NCI-H1694 treated with DMSO at 0.1 percent for 48 hours (cell line): ENCODE results near the gene USP6NL.

Source experiments
- DNase-seq: peaks from one replicate; lab custom pipeline; 2025; lab: John Stamatoyannopoulos, UW

USP6NL gene

DNA sequence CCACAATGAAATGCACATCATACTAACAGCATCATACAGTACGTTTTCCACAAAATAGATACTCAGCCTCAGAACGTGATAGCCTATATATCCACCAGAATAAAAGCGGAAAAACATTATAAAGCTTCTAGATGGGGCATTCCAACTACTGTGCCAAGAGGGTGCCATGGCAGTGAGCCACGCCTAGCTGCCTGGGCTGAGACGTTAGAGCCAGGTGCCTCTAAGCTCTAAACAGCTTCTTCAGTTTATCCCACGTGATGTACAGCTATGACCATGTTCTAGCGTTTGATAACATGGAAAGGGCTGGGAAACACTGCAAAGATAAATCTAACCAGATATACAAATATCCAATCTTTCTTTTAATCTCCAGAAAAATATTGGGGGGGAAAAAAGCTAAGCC lies 17.8 kb downstream of the USP6NL start:
- no peak for DNase-seq

DNA sequence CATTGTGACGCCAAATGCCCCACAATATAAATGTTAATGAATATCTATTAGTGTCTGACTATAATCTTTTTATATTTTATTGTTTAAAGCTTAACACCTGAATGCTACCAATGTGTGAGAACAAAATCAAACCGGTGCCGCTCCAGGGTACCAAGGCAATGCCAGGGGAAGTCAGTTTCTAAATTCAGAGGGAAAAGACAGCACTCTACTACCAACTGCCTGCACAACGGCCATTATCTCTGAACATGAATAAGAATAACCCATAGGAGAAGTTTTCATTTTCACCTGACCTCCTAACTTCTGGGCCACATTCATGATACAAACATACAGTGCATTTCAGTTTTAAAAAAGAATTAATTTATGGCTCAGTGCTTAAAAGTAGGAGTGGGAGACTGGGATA lies 21.7 kb downstream of the USP6NL start:
- DNase-seq: no peak

DNA sequence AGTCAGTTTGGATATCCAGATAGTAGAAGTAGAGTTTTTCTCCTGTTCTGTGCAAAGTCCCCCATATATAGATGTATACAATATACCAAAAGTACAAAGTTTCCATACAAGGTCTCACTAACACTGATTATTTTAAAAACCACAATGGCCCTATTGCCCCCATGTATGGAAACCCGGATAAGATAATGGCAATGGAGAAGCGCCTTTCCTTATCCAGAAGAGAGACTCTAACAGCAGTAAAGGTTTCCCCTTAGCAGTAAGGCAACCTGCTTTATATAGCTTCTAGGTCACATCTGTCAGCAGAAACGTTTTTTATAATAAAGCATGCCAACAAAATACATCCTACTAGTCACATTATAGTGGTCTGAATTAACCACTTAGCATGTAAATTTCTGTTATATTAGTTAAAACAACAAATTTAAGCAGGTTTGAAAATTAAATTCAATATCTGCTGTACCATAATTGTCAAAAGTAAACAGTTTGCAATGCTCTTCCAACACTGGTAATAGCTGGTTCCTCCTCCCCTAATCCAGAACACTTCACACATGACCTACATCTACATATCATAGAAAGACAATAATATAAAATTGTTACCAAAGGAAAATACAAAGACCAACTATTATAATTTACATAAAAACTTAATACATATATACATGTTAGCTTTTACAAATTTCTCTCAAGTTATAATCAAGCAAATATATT lies 22.4 kb downstream of the USP6NL start:
- DNase-seq: no peak

DNA sequence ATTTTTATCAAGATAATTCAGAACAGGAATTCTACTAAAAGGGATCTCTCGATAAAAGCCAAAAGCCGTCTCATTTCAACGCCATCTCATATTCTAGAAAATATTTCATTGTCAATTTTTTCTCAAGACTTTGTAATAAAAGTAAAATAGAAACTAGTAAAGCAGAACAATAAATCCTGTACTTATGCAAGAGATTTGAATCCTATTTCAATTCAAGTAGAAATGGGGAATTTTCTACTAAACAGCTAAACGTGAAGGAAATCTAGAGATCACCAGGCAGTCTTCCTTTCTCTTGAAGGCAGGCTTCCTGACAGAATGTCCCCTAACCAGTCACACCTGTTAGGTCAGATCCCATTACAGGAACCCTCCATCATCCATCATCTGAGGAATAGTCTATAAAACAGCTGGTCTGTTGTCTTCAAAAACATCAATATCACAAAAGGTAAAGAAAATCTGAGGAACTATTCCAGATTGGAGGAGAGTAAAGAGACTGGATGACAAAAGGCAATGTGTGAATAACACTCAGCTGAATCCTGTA lies 23.7 kb downstream of the USP6NL start:
- no peak for DNase-seq

DNA sequence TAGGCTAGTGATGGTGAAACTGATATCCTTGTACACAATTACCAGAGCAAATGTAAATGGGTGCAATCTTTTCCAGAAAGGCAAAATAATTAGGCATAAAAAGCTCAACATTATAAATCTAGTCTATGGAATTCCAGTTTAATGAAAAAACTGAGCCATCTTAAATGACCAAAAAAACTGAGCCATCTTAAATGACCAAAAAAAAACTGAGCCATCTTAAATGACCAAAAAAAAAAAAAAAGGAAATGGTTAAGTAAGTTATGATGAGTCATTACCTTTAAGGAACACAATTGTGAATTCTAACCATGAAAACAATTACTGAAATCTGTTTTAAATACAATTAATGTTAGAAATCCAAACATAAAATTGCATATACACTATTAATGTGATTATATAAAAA lies 25.3 kb downstream of the USP6NL start:
- DNase-seq: no peak

DNA sequence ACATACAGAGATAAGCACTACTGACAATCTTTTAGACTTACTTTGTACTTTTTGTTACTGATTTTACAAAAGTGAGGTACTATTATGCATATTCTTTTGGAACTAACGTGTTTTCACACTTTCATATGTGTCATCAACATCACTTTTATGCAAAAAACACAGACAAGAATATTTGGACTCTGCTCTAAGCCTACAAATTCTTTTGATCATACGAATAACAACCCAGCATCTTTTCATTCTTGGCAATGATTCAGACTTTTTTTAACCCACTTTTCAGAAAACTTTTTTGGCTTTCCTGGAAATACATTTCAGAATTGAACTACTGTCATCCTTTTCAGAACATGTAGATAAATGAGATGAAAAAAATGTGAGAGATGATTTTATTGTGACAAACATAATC lies 30.2 kb downstream of the USP6NL start:
- DNase-seq: no peak

DNA sequence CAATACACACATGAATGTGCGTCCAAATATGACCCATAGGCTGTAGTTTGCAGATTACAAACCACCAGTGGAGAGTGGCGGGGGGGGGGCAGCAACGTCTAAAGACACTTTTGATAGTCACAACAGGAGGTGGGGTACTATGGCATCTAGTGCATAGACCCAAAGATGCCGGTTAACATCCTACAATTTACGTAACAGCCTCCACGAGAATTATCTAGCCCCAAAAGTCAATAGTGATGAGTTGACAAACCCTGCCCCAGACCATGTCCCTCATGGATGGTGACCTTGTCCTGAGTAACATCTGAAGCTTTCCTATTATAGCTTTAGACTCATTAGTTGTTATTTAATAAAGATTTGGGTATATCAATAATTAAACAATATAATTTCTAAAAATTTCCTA lies 31.6 kb downstream of the USP6NL start:
- no peak for DNase-seq

DNA sequence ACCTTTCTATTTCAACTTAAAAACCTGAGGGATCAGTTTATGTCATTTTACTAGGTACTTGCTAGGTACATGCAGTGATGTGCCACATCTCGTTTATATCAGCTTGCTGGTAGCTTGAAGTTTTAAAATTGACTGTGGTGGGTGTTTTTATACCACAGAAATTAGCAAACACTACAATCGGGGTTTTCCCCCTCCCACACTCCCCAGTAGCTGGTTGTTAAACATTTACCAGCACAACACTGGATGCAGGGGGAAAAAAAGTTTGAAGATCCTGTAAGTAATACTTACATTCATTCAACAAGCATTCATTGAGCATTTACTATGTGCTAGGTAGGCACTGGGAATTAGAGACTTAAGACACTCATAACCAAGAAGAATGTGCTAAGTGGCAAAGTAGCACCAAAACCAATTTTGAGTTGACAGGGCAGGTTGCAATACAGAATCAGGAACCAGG lies 32.6 kb downstream of the USP6NL start:
- DNase-seq: no peak

DNA sequence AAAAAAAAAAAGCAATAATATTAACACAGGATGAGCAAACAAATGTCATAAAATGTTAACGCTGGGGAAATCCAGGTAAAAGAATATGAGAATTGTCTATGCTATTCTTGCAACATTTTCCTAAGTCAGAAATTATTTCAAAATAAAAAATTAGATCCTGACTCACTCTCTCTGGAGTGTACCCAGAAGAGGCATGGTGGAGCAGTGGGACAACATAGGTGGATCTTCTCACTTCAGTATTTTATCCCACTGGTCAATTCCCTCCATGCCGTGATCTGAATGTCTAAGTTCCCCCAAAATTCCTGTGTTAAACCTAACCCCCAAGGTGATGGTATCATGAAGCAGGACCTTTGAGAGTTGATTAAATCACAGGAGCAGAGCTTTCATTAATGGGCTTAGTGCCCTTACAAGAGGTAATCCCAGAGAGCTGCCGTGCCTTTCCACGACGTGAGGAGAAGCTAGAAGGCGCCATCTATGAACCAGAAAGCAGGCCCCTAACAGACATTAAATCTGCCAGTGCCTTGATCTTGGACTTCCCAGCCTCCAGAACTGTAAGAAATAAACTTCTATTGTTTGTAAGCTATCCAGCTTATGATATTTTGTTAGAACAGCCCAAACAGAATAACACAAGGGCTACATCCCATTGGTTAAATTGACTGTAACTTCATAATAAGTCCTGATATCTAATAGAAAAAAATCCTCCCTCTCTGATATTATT lies 35.2 kb downstream of the USP6NL start:
- DNase-seq: no peak

DNA sequence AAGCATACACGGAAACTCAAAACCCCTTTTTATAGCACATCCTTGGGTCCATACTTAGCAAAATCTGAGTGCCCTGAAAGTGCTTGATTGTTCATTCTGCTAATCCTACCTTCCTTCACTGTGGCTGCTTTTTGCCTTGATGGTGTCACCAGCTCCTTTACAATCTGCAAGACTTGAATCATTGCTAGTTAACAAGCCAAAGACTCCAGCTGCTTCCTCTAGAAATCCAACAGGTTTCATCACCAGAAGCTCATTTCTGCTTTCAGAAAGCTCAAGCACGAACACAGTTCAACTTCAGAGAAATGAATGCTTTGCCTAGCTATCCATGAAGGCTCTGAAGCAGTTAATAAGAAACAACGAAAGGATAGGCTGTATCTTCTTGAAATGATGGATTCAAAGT lies 38.0 kb downstream of the USP6NL start:
- DNase-seq: no peak

DNA sequence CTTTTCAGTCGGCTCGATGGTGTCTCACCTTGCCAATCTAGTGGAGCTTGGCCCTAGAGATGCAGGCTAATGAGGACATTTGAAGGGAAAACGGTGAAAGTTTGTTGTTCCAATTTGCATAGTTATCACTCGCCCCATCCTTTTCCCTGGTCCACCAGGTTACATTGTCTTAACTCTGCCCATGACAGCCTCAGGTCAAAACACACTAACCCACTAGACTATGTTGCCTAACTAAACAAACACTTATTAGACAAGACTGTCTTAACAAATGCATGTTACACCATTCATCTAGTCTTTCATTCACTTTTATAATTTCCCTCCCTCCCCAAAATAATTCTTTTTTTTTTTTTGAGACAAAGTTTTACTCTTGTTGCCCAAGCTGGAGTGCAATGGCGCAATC lies 40.7 kb downstream of the USP6NL start:
- DNase-seq: no peak

DNA sequence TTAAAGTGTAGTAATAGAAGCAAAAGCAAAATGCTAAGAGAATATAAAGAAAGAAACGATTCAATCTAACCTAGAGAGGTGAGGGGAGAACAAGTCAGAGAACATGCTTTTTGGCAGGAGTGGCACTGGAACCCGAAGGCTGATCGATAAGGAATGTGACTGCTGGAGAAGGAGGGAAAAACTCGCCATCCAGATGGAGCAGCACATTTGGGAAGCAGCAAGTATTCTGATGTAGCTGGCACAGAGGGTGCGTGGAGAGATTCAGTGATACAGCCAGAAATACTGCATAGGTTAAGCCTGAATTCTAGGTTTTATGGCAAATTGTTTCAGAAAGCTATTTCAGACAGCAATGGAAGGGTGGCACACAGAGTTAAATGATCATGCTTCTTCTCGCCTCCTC lies 42.0 kb downstream of the USP6NL start:
- DNase-seq: no peak

DNA sequence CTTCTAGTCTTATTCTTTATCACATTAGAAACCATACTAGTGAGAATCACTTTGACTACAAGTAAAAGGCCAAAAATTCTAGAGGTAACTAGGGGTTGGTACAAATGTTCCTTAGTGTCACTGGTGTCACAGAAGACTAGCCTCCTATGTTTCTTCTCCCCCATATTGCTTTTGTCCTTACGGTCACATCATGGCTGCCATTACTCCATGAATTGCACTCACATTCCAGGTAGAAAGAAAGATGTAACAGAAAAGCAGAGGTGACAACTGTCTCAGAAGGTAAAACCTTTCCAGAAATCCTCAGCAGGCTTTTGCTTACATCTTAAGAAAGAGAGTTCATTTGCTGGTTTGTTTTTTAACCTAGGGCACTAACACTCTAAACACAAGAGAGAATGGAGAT lies 42.9 kb downstream of the USP6NL start:
- DNase-seq: no peak

DNA sequence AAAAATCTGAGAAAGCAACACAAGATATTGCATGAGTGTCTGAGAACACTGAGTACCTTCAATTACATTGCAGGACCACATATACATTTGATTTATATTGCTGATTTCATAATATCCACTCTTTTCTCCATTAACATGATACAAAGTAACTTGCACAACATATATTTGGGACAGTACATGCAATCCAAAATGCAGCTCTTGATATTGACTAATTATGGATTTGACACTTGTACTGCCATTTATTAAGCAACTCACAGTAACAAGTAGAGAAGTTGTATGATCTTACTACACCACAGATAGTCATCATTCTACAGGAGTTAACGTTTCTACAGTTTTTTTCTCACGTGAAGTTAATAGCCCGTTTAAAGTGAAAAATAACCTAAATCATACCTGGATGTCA lies 46.7 kb downstream of the USP6NL start:
- DNase-seq: no peak

DNA sequence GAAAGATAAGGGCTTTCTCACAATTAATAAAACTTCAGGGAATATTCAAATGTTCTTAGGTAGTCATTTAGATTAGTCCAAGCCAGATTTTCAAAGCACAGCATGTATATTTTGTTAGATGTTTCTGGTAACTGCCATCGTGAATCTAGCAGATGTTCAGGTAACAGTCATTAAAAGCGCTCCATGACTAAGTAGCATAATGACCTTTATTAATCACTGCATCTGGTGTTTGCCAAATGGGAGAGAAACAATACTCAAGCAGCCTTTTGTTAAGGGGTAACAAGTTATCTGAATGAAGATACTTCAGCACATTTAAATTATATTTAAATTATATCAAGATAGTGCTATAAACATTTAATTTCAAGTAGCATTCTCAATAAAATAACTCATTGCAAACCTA lies 47.5 kb downstream of the USP6NL start:
- DNase-seq: peak; percentile 49

DNA sequence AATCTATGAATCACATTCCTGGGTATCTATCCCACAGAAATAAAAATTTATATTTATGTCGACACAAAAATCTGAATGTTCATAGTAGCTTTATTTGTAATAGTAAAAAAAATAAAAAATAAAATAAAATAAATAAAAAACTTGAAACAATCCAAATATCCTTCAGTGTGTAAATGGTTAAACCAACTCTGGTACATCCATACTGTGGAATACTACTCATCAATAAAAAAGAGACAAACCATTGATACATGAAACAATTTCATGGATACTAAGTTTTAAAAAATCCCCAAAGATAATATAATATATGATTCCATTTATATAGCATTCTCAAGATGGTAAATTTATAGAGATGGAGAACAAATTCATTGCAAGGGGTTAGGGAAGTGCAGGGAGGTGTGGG lies 48.6 kb downstream of the USP6NL start:
- no peak for DNase-seq

DNA sequence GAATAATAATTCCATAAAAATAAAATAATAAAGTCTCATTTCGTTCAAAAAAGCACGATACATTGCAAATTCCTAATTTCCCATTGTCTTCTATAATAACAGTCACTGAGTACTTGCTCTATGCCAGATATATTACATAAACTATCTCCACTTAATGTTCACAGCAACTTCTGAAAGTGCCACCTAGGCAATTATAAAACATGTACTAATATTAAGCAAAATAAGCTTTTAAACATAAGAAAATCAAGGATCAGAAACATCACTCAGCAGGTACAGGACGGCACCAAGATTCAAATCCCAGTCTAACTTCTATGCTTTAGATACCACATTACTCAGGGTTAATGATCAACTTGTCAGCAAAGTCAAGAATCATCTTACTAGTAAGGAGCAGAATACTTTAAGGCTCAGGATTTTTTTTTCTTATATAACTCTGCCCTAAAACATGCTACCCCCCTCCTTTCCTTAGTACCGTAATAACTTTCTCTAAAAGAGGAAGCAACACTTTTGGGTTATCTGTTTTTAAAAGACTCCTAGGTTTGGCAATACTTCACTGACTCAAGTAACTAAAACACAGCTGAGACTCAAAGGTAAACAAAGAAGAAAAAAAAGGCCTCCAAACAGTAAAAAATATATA lies 51.3 kb downstream of the USP6NL start:
- no peak for DNase-seq

DNA sequence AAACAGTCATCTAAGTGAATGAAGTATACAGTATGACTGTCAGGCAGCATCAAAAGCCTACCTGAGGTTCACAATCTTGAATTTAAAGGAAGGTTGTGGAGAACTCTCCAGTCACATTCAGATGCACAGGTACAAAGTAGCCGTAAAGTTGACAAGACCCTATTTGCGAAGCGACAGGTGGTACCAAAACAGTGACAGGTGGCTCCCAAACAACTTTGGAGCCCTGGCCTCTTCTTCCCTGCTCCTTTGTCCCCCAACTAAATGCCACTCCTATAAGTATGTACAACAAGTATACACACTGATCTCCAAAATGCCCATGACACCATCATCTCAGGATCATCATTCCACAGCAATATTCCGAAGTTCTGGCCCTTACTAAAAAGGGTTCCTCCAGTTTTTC lies 53.5 kb downstream of the USP6NL start:
- DNase-seq: no peak

DNA sequence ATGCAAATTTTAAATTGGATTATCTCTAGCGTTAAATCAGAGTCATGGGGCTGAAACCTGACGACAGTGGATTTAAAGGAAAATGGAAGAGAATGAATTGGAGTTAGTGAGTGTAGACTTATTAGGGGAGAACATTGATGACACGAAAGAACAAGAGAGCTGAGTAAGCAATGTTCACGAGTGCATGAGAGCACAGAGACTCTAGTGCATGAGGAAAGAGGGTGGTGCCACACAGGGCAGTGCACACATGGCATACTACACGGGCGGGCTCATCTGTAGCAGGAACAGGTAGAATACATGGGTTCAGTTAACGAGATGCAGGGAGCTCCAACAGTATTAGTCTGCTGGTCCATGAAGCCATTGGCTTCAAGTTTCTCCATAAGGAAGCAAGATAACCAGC lies 53.9 kb downstream of the USP6NL start:
- no peak for DNase-seq

DNA sequence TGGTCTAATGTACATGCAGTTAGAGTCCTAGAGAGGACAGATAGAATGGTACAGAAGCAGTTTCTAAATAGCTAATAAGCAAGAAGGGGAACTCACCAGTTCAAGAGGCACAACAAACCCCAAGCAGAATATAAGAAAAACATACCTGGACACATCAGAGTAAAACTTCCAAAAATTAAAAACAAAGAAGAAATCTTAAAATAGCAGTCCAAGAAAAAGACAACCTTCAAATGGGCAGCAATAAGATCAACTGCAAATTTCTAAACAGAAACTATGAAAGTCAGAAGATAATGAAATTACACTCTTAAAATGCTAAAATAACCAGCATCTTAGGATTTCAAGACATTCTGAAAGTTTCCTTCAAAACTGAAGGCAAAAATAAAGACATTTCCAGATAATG lies 55.9 kb downstream of the USP6NL start:
- no peak for DNase-seq

DNA sequence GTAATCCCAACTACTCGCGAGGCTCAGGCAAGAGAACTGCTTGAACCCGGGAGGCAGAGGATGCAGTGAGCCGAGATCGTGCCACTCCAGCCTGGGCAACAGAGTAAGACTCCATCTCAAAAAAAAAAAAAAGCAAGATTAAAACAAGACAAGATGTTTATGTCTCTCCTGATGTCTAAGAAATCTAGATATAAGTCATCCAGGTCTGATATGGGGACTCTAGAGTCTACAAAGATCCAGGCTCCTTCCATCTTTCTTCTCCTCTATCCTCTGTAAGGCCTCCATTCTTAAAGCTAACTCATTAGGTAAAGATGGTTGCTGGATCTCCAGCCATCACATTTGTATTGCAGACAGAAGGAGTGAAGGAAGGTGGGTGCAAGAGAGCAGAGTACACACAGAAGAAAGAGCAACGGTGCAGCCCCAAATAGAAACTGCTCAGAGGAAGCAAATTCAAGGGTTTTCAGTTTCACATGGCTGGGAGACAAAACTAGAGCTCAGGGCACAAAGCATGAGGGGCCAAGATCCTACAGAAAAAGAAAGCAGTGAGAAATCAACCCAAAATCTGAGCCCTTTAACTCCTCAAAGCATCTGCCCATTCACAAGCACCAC lies 57.6 kb downstream of the USP6NL start:
- no peak for DNase-seq

DNA sequence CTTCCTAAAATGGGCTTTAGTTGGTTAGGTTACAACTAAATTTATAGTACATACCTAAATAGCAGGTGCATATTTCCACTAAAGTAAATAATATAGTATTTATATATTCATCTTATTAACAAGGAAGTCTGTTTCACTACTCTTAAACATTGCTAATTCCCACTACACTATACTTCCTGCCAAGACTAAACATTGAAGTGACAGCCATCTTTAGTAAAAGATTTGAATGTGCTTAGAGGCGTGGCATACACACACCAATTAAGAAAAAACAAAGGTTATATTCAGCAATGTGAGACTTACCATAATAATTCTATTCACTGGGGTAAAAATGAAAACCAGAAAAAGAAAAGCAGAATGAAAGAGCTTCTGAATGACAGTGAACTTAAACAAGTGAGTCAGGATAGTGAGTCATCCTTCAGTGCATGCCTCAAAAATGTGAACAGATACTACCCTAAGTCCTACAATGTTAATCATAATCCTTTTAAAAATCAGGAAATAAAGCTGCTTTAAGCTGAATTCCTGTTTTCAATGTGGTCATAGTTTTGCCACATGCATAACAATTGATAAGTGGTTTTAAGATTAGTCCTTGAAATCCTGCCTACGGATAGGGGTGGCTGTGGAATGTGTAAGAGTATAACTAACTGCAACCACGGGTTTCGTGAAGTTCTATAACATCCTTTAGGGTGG lies 59.4 kb downstream of the USP6NL start:
- no peak for DNase-seq
